ENCODE measurements around the gene RRAD. TPM values are rescaled to one million over a fixed set of nuclear protein-coding genes. Genes with fewer than 3 reads are reported as not detected.

RRAD gene
- total RNA-seq, 1 experiment from 2014 or later, result 9.4 TPM

GRCh38 chr16:66934138-66934838 is 9.0 kb upstream of the RRAD start, which contains the start of gene CIAO2B:
TSS of gene CIAO2B (minus strand) at chr16:66934402. CDS start at chr16:66934364, 38 bp downstream.
- peak; percentile 84 for DNase-seq (ENCODE audit: low read depth)

GRCh38 chr16:66933776-66934137 is 8.4 kb upstream of the RRAD start:
- peak; percentile 39 for DNase-seq (ENCODE audit: low read depth)

GRCh38 chr16:66932076-66932475 is 6.7 kb upstream of the RRAD start:
- no peak for DNase-seq (ENCODE audit: low read depth)

- DNase-seq (ENCODE audit: low read depth), result no peak
These were observed 6.3 kb upstream of the RRAD start for GRCh38 chr16:66931665-66932064.

DNA sequence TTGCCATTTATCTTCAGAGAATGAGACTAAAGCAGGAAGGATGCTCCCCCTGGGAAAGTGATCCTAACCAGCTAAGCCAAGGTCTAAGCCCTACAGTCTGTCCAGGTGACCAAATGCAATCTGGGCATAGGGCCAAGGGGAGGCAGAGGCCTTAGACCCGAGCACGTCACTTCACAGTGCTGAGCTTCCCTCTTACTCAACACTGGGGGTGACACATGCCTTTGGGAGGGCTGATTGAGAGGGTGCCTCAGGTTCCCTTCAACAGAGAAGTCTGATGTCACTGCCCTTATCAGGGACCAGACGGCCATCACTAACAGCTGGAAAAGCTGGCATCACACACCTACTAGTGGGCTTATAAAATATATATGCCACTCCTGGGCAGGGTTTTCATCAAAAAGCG is 4.9 kb upstream of the RRAD start:
- peak; percentile 97 for DNase-seq (ENCODE audit: low read depth)

- DNase-seq (ENCODE audit: low read depth), result peak; percentile 83
These were observed 3.5 kb upstream of the RRAD start for GRCh38 chr16:66928702-66929388.

GRCh38 chr16:66927918-66928649 is 2.7 kb upstream of the RRAD start:
- DNase-seq (ENCODE audit: low read depth), result peak; percentile 90

- DNase-seq (ENCODE audit: low read depth), result peak; percentile 100
These were observed 1.7 kb upstream of the RRAD start for GRCh38 chr16:66926961-66927436.

- peak; percentile 66 for DNase-seq (ENCODE audit: low read depth)
These were observed 1.0 kb upstream of the RRAD start for GRCh38 chr16:66926171-66926947.

GRCh38 chr16:66924527-66925321 is 611 bp downstream of the RRAD start:
- no peak for DNase-seq (ENCODE audit: low read depth)

- no peak for DNase-seq (ENCODE audit: low read depth)
These were observed 1.5 kb downstream of the RRAD start for GRCh38 chr16:66923866-66924265.

GRCh38 chr16:66923247-66923731 is 2.0 kb downstream of the RRAD start:
- DNase-seq (ENCODE audit: low read depth), result peak; percentile 37

DNA sequence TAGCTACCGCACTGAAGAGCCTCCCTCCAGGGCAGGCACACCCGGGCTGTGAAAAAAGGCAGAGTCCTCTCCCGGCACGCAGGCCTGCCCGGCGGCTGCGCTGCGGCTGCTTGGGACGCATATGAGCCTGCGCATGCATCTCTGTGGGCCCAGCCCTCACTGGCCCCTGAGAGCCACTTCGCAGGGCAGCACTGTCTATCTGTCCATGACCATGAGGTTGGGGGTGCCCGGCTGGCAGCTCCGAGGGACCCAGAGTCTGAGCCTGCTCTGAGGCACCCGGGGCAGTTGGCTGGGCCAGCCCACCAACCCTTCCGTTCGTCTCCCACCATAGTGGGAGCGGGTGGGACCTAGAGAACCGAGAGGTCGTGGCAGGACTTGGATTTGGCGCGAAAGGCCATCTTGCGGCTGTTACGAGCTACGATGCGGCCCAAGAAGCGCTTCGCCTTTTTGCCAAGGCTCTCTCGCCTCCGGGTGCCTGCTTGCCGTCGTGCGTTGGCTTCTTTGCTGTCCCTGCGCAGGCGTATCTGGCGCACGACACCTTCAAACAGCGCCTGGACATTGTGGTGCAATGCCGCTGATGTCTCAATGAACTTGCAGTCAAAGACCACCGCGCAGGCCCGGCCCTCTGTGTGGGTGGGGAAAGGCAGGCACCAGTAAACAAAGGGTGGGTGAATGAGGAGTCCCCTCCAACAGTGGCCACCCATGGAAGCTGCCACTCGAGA is 3.4 kb downstream of the RRAD start:
- no peak for DNase-seq (ENCODE audit: low read depth)

- no peak for DNase-seq (ENCODE audit: low read depth)
These were observed 4.2 kb downstream of the RRAD start for GRCh38 chr16:66920924-66921680.

DNA sequence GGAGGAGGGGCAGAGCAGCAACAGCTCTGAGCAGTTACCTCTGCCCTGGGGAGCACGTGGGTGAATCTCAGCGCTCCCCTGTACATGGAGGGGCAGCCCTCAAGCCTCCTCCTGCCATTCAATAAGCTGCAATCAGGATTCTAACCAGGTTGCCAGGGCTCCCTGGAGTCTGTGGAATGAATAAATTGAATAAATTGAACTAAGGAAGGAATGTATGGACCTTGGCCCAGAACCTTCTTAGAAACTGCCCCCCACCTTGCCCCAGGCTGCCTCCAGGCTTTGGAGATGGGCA is 5.1 kb downstream of the RRAD start:
- no peak for DNase-seq (ENCODE audit: low read depth)

- DNase-seq (ENCODE audit: low read depth), result no peak
These were observed 5.6 kb downstream of the RRAD start for GRCh38 chr16:66919569-66920298.

GRCh38 chr16:66918803-66919568 is 6.3 kb downstream of the RRAD start, which contains the start of gene CDH16:
TSS of gene CDH16 (minus strand) at chr16:66918885. CDS start at chr16:66918065, 820 bp downstream.
- DNase-seq (ENCODE audit: low read depth), result no peak

GRCh38 chr16:66918355-66918754 is 7.0 kb downstream of the RRAD start:
- DNase-seq (ENCODE audit: low read depth), result no peak

Data from M059J (cell line).